Body of pancreas (tissue), 4 donors: Measurements from ENCODE around the gene PLEKHO1.

Source experiments
- POLR2A ChIP-seq, 3 donors: fragments of 450-650 bp; IDR thresholded peaks; one replicate each; pipeline ENCODE4 v1.6.1; 2016; ENCODE audit warnings: antibody characterized with exemption in 3 of 3, mild to moderate bottlenecking in 2 of 3
- TF ChIP-seq, protein P1 (sequence below), 7 experiments: fragments of 450-650 bp in 4 of 7; fragments of 200-600 bp in 3 of 7; sonication (generic) in 3 of 7; IDR thresholded peaks; one replicate each; pipeline ENCODE4 v1.5.1; 2016 to 2019; ENCODE audit warnings: antibody characterized with exemption in 7 of 7

DNA sequence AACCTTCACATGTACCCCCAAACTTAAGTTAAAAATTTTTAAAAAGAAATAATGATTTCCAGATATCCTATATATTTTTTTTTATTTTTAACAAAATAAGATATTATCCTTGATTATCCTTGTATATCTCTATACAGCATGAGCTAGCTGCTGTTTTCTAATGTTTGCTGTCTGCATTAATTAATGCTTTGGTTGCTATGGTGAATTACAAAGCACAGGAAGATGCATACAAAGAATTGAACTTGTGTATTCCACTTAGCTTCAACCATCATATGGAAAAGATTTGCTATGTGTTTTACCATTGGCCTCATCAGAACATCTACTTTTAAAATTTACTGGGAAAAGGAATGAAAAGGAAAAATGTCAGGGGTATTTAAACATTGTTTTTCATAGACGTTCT, 46.7 kb upstream of the PLEKHO1 start:
- TF ChIP-seq, protein P1, sequence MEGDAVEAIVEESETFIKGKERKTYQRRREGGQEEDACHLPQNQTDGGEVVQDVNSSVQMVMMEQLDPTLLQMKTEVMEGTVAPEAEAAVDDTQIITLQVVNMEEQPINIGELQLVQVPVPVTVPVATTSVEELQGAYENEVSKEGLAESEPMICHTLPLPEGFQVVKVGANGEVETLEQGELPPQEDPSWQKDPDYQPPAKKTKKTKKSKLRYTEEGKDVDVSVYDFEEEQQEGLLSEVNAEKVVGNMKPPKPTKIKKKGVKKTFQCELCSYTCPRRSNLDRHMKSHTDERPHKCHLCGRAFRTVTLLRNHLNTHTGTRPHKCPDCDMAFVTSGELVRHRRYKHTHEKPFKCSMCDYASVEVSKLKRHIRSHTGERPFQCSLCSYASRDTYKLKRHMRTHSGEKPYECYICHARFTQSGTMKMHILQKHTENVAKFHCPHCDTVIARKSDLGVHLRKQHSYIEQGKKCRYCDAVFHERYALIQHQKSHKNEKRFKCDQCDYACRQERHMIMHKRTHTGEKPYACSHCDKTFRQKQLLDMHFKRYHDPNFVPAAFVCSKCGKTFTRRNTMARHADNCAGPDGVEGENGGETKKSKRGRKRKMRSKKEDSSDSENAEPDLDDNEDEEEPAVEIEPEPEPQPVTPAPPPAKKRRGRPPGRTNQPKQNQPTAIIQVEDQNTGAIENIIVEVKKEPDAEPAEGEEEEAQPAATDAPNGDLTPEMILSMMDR (IDR thresholded peaks at IDR 0.05): no peak
- no peak for TF ChIP-seq POLR2A (IDR thresholded peaks at IDR 0.05)
